Motor neuron (in vitro differentiated cells): Measurements from ENCODE around the gene NAXD. TPM values are rescaled to one million over a fixed set of nuclear protein-coding genes. Genes with fewer than 3 reads are reported as not detected.

Source experiments
- ATAC-seq, 8 experiments: fragments of 200-7000 bp; cut with Tn5 transposase; replicated peaks in 6 of 8; 2 replicates each; pipeline ENCODE4 v1.8.0; 2021; ENCODE audit warnings: mild to moderate bottlenecking in 8 of 8, moderate library complexity in 8 of 8
- H3K27ac ChIP-seq, 2 donors: fragments of 250-450 bp; sonication (Bioruptor Pico); 2 replicates each; pipeline ENCODE4 v1.9.0; 2021; ENCODE audit warnings: antibody characterized with exemption in 2 of 2, mild to moderate bottlenecking in 2 of 2, moderate library complexity in 1 of 2
- H3K4me1 ChIP-seq, 2 donors: fragments of 250-450 bp; sonication (Bioruptor Pico); replicated peaks in 1 of 2; 2 replicates each; pipeline ENCODE4 v1.6.1; 2021; ENCODE audit warnings: antibody characterized with exemption in 2 of 2, mild to moderate bottlenecking in 2 of 2, moderate library complexity in 1 of 2
- H3K4me3 ChIP-seq, 5 donors: fragments of 250-450 bp; sonication (Bioruptor Pico); 2 replicates each; pipeline ENCODE4 v1.9.0; 2021; ENCODE audit warnings: antibody characterized with exemption in 5 of 5, mild to moderate bottlenecking in 5 of 5, moderate library complexity in 4 of 5
- WGBS, 10 experiments: fragments of 450-650 bp; shearing (Covaris generic); methylation state at CpG; one replicate each; pipeline ENCODE4 v1.0.0; 2022; 5-methylcytosine and 5-hydroxymethylcytosine counted together
- in situ Hi-C, 9 experiments: fragments of 400-800 bp; cut with MboI; loops; one replicate each; pipeline ENCODE4 v1.15.0; 2021; ENCODE audit warnings: low sequenced_read_pairs in 9 of 9, low pct_unique_long_range_greater_than_20kb in 2 of 9; ENCODE audit not compliant: unreplicated experiment in 9 of 9
- total RNA-seq, 8 experiments: library from RNA; unstranded; fragments of 300-600 nt; gene quantifications; 2 replicates each; pipeline versions ENCODE4 v1.2.3 to v1.2.4, GENCODE V29; 2022

The NAXD gene
- total RNA-seq, 8 experiments from 2014 or later = 19.9 to 39.4 (median 29.0) TPM

DNA sequence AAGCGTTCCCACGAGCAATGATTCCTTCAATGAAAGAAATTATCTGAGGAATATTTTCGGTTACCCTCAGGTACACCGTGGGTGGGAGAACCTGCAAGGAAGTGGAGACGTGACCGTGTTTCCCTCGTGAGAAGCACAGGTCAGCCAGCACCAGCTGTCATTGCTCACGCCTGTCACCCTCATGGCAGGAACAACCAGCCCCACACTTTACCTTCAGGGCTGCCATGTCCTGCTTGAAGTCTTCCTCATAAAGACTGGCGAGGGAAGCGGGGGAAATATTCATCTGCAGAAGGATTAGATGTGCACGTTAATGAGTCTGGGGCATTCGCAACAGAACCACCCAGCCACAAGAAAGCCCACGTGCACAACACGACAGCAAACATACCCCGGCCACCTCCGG is 72.4 kb downstream of the NAXD start:
- ATAC-seq = no peak
- in situ Hi-C loops = no loop called here
- H3K27ac ChIP-seq = no peak overlapping the region
- WGBS, 10 experiments = 80 to 100% (median 97%) methylated on average over 1 to 11 of the region's 16 CpGs
- no peaks in the 10 kb centered on the region for H3K4me1 ChIP-seq
- H3K4me3 ChIP-seq = no peak overlapping the region

DNA sequence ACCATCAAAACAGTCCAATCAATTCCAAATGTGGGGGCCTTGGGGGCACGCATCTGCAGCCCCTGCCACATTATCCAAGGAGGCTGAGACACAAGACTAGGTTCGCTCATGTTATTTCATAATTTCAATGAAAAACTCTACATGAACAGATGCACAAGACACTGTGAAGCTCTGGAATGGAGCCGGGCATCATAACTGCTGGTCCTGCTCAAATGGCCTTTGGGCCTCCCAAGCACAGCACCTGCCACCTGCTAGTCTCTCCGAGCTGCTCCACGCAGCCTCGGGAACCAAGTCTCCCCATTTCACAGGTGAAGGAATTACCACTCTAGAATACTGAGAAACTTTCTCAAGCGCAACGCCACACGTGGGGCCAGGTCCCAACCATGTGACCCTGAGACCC is 73.7 kb downstream of the NAXD start:
- H3K4me1 ChIP-seq = no peaks in the 10 kb centered on the region
- no peak overlapping the region for H3K4me3 ChIP-seq
- WGBS, 10 experiments = 84 to 100% (median 89%) methylated on average over 2 to 9 of the region's 9 CpGs; no CpG with 5 or more reads in 4 of the 10 experiments
- H3K27ac ChIP-seq = no peak overlapping the region
- in situ Hi-C loops = no loop called here
- no peak for ATAC-seq

Other genes starting within 250 kb of the NAXD start
- gene RAB20, start 53.8 kb upstream of the NAXD start, total RNA-seq = 10 to 100 TPM in 1 of 8 experiments, 1 to 10 TPM in 5, under 1 TPM in 2; 0.58 to 11.8 (median 2.6) TPM
- 10 to 100 TPM; 35.6 to 64.2 (median 55.0) TPM for gene CARS2, start 90.6 kb downstream of the NAXD start, total RNA-seq
- gene ING1, start 98.2 kb downstream of the NAXD start, total RNA-seq = 10 to 100 TPM in 5 of 8 experiments, 1 to 10 TPM in 3; 4.7 to 21.8 (median 10.6) TPM